NCI-H345 (cell line): ENCODE data around the gene FSIP1.

ENCODE experiments used
- DNase-seq: peaks from one replicate; lab custom pipeline; 2025; lab: John Stamatoyannopoulos, UW

The FSIP1 gene

GRCh38 chr15:39593656-39594445 lies 188.8 kb downstream of the FSIP1 start:
- DNase-seq, result no peak

- no peak for DNase-seq
These were observed 189.5 kb downstream of the FSIP1 start for GRCh38 chr15:39593071-39593655.

GRCh38 chr15:39592500-39592899 lies 190.1 kb downstream of the FSIP1 start:
- DNase-seq, result no peak

- DNase-seq, result no peak
These were observed 190.7 kb downstream of the FSIP1 start for GRCh38 chr15:39591896-39592315.

GRCh38 chr15:39591141-39591895 lies 191.3 kb downstream of the FSIP1 start:
- DNase-seq, result no peak

GRCh38 chr15:39589815-39590644 lies 192.6 kb downstream of the FSIP1 start:
- DNase-seq, result no peak

GRCh38 chr15:39589193-39589814 lies 193.3 kb downstream of the FSIP1 start:
- no peak for DNase-seq

- DNase-seq, result no peak
These were observed 194.0 kb downstream of the FSIP1 start for GRCh38 chr15:39588531-39589192.

GRCh38 chr15:39587731-39588530 lies 194.7 kb downstream of the FSIP1 start:
- DNase-seq, result no peak

GRCh38 chr15:39587096-39587721 lies 195.4 kb downstream of the FSIP1 start:
- no peak for DNase-seq

GRCh38 chr15:39586387-39587095 lies 196.1 kb downstream of the FSIP1 start:
- DNase-seq, result no peak

GRCh38 chr15:39585871-39586301 lies 196.8 kb downstream of the FSIP1 start:
- no peak for DNase-seq

GRCh38 chr15:39585389-39585841 lies 197.2 kb downstream of the FSIP1 start:
- DNase-seq, result no peak

GRCh38 chr15:39584662-39585388 lies 197.8 kb downstream of the FSIP1 start:
- no peak for DNase-seq

GRCh38 chr15:39584266-39584659 lies 198.4 kb downstream of the FSIP1 start:
- DNase-seq, result no peak

- no peak for DNase-seq
These were observed 198.9 kb downstream of the FSIP1 start for GRCh38 chr15:39583596-39584265.

GRCh38 chr15:39582977-39583595 lies 199.6 kb downstream of the FSIP1 start:
- no peak for DNase-seq
